SU-DHL-6 (cell line): Measurements from ENCODE around the gene SPCS2.

Experiments used
- EZH2phosphoT487 ChIP-seq: fragments of 200-600 bp; sonication (generic), shearing (Covaris generic); conservative IDR thresholded peaks from 2 replicates; pipeline ENCODE4 v1.6.1; 2018; ENCODE audit warnings: mild to moderate bottlenecking, antibody characterized with exemption, low read length, moderate library complexity, mixed read lengths
- TF ChIP-seq, protein P1 (sequence below): fragments of 200-600 bp; sonication (generic); IDR thresholded peaks from one replicate; pipeline ENCODE4 v1.5.1; 2017; ENCODE audit warnings: antibody characterized with exemption, mild to moderate bottlenecking, low read length, moderate library complexity; ENCODE audit not compliant: insufficient read depth, poor library complexity, severe bottlenecking

DNA sequence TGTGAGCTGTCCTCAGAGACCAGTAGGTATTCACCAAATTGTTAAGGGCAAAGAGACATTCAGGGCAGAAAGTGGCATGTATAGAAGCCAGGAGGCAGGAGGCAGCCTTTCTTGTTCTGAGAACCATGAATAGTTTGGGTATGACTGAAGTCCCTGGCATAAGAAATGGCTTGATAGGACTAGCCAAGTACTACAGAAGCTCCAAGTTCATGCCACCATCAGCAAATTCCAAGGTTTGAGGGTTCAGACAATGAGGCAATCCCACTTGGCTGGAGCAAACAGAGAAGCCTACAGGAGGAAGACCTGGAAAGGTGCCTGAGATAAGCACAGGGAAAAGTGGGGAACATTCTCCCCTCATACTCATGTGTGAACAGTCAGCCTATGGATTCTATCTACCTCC lies 25.9 kb upstream of the SPCS2 start:
- TF ChIP-seq, protein P1, sequence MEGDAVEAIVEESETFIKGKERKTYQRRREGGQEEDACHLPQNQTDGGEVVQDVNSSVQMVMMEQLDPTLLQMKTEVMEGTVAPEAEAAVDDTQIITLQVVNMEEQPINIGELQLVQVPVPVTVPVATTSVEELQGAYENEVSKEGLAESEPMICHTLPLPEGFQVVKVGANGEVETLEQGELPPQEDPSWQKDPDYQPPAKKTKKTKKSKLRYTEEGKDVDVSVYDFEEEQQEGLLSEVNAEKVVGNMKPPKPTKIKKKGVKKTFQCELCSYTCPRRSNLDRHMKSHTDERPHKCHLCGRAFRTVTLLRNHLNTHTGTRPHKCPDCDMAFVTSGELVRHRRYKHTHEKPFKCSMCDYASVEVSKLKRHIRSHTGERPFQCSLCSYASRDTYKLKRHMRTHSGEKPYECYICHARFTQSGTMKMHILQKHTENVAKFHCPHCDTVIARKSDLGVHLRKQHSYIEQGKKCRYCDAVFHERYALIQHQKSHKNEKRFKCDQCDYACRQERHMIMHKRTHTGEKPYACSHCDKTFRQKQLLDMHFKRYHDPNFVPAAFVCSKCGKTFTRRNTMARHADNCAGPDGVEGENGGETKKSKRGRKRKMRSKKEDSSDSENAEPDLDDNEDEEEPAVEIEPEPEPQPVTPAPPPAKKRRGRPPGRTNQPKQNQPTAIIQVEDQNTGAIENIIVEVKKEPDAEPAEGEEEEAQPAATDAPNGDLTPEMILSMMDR: no peak
- TF ChIP-seq EZH2phosphoT487: no peak
